HEK293 (cell line): ENCODE data around the gene ENKD1.

Experiments
- PBX3 ChIP-seq: sonication (generic); formaldehyde crosslinking; IDR thresholded peaks from 2 replicates; pipeline ENCODE4 v1.8.1; 2022; ENCODE audit warnings: mild to moderate bottlenecking, moderate library complexity, missing genetic modification reagents
- ZFP37 ChIP-seq: fragments of 450-650 bp; formaldehyde crosslinking; IDR thresholded peaks from 2 replicates; pipeline ENCODE4 v1.5.1; 2016; ENCODE audit warnings: missing biosample characterization, missing genetic modification characterization
- ZNF19 ChIP-seq: fragments of 450-650 bp; formaldehyde crosslinking; IDR thresholded peaks from 2 replicates; pipeline ENCODE4; 2016; ENCODE audit warnings: missing biosample characterization, missing genetic modification characterization, low read depth
- ZNF274 ChIP-seq, 2 experiments: fragments of 200-500 bp in 1 of 2; fragments of 450-650 bp in 1 of 2; sonication (Bioruptor generic) in 1 of 2; formaldehyde crosslinking in 1 of 2; IDR thresholded peaks; 2 replicates each; pipeline versions ENCODE4 v1.5.1 to v1.6.1; 2014 to 2016; ENCODE audit warnings: borderline replicate concordance in 1 of 2, inconsistent platforms in 1 of 2, low read length in 1 of 2, missing biosample characterization in 1 of 2, missing genetic modification characterization in 1 of 2

GRCh38 chr16:67654403-67654911 lies 12.1 kb downstream of the ENKD1 start:
- TF ChIP-seq ZNF19 (tag by site-specific recombination) (no peak), ZNF274 (IDR thresholded peaks at IDR 0.05; ENCODE audit: low read length) (no peak), ZNF274 (tag by site-specific recombination; IDR thresholded peaks at IDR 0.05; ENCODE audit: borderline replicate concordance) (no peak), ZFP37 (no peak), PBX3 (CRISPR knock-in tag) (no peak)
